Transverse colon (tissue), 4 donors: ENCODE data around the gene OR6B2. TPM values are rescaled to one million over a fixed set of nuclear protein-coding genes. Genes with fewer than 3 reads are reported as not detected.

Source experiments
- DNase-seq: peaks from one replicate; pipeline ENCODE4 v3.0.0-alpha.2; 2019
- H3K27ac ChIP-seq, 4 donors: fragments of 200-600 bp; sonication (generic); 2 replicates each; pipeline ENCODE4 v1.5.1; 2016 to 2018; ENCODE audit warnings: inconsistent platforms in 4 of 4
- H3K27me3 ChIP-seq: fragments of 200-600 bp; sonication (generic); 2 replicates; pipeline ENCODE4 v1.5.1; 2017; ENCODE audit warnings: inconsistent platforms
- H3K36me3 ChIP-seq, 4 donors: fragments of 200-600 bp; sonication (generic); 2 replicates each; pipeline ENCODE4 v1.5.1; 2017 to 2019; ENCODE audit warnings: inconsistent platforms in 4 of 4
- H3K4me1 ChIP-seq, 4 donors: fragments of 200-600 bp; sonication (generic); 2 replicates each; pipeline ENCODE4 v1.5.1; 2017 to 2020; ENCODE audit warnings: inconsistent platforms in 4 of 4
- H3K4me3 ChIP-seq, 4 donors: fragments of 200-600 bp; sonication (generic); 1 replicate in 1 of 4; 2 replicates in 3 of 4; pipeline versions ENCODE4 v1.5.1 to v1.6.1; 2017 to 2019; ENCODE audit warnings: inconsistent platforms in 4 of 4
- H3K9me3 ChIP-seq, 2 donors: fragments of 200-600 bp; sonication (generic); 2 replicates each; pipeline ENCODE4 v1.5.1; 2017 to 2019; ENCODE audit warnings: inconsistent platforms in 2 of 2
- CTCF ChIP-seq, 5 experiments: fragments of 200-600 bp in 3 of 5; fragments of 450-650 bp in 2 of 5; sonication (generic) in 3 of 5; IDR thresholded peaks; 1 replicate in 2 of 5; 2 replicates in 3 of 5; pipeline ENCODE4 v1.5.1; 2016 to 2017; ENCODE audit warnings: antibody characterized with exemption in 5 of 5, inconsistent platforms in 3 of 5, mild to moderate bottlenecking in 2 of 5, moderate library complexity in 1 of 5
- EP300 ChIP-seq: sonication (generic); formaldehyde crosslinking; IDR thresholded peaks from one replicate; pipeline ENCODE4 v1.6.1; 2017; ENCODE audit warnings: antibody characterized with exemption, low read depth
- POLR2A ChIP-seq: fragments of 450-650 bp; IDR thresholded peaks from one replicate; pipeline ENCODE4 v1.6.1; 2016; ENCODE audit warnings: antibody characterized with exemption, mild to moderate bottlenecking, moderate library complexity
- POLR2AphosphoS5 ChIP-seq, 3 donors: sonication (generic); formaldehyde crosslinking; IDR thresholded peaks; one replicate each; pipeline ENCODE4 v1.6.1; 2016; ENCODE audit warnings: antibody characterized with exemption in 3 of 3
- WGBS, 2 donors: methylation state at CpG; one replicate each; pipeline ENCODE4 v1.1.5; 2018; ENCODE audit warnings: low coverage in 1 of 2; 5-methylcytosine and 5-hydroxymethylcytosine counted together
- in situ Hi-C, 4 donors: fragments of 200-750 bp; cut with MboI; loops; one replicate each; pipeline versions ENCODE4 v1.15.0 to v1.15.1; 2017; ENCODE audit warnings: low sequenced_read_pairs in 3 of 4, low pct_ligation_motif_present in 1 of 4, low pct_unique_long_range_greater_than_20kb in 1 of 4
- intact Hi-C: fragments of 100-400 bp; cut with DNase I; formaldehyde crosslinking; loops from one replicate; pipeline ENCODE4 v1.15.1; 2023; ENCODE audit warnings: low total_unique reads
- total RNA-seq, 4 donors: library from RNA; depleted of rRNA; stranded (reverse); fragments of >200 nt; gene quantifications; one replicate each; pipeline ENCODE4 v1.1.0, GENCODE V29; 2016

The OR6B2 gene
- total RNA-seq, 4 donors from 2014 or later, result not detected

- peaks cover 0 to 18% (median 11%) of the 10 kb centered on the region in 4 donors for H3K4me1 ChIP-seq
- DNase-seq, result peak; percentile 43
- H3K9me3 ChIP-seq, result no peaks in the 10 kb centered on the region
- 49 to 52% methylated on average over 4 to 9 of the region's 9 CpGs for WGBS, 2 donors
- H3K4me3 ChIP-seq, result no peak overlapping the region
- H3K36me3 ChIP-seq, result peaks cover 0 to 16% (median 1%) of the 10 kb centered on the region in 4 donors
- intact Hi-C loops (no loop called here), in situ Hi-C loops (loop anchor here in 2 of 4 donors (25.0 kb wide), 2 partner anchors 586 to 961 kb away; partner anchors contain the start of gene HDAC4 (in 1 of the 2))
- peak overlapping the region; percentile 60 to 83 (median 73) for H3K27ac ChIP-seq
- TF ChIP-seq POLR2A (no peak), CTCF (IDR thresholded peaks at IDR 0.05) (no peak), POLR2AphosphoS5 (IDR thresholded peaks at IDR 0.05) (no peak), EP300 (no peak)
- no peaks in the 10 kb centered on the region for H3K27me3 ChIP-seq
Observed at GRCh38 chr2:239997686-239998409, 32.4 kb downstream of the OR6B2 start.

- TF ChIP-seq EP300 (no peak), CTCF (IDR thresholded peaks at IDR 0.05) (no peak), POLR2AphosphoS5 (IDR thresholded peaks at IDR 0.05) (no peak), POLR2A (no peak)
- DNase-seq, result no peak
- Histone ChIP-seq H3K27me3 (no peaks in the 10 kb centered on the region), H3K4me3 (no peak overlapping the region), H3K4me1 (peaks cover 0 to 22% (median 11%) of the 10 kb centered on the region in 4 donors), H3K27ac (no peak overlapping the region), H3K9me3 (no peaks in the 10 kb centered on the region), H3K36me3 (peaks cover 0 to 20% (median 5%) of the 10 kb centered on the region in 4 donors)
- in situ Hi-C loops, result loop anchor here in 2 of 4 donors (25.0 kb wide), 2 partner anchors 582 to 957 kb away; partner anchors contain the start of gene HDAC4 (in 1 of the 2)
- WGBS, 2 donors, result 86% methylated on average over 6 of the region's 6 CpGs; no CpG with 5 or more reads in 1 of the 2 donors
- intact Hi-C loops, result no loop called here
Observed at GRCh38 chr2:239994086-239994485, 36.1 kb downstream of the OR6B2 start.

GRCh38 chr2:239993291-239993690, 36.9 kb downstream of the OR6B2 start:
- Histone ChIP-seq H3K4me3 (no peak overlapping the region), H3K36me3 (peaks cover 0 to 18% (median 6%) of the 10 kb centered on the region in 4 donors), H3K9me3 (no peaks in the 10 kb centered on the region), H3K4me1 (peaks cover 0 to 21% (median 6%) of the 10 kb centered on the region in 4 donors), H3K27me3 (no peaks in the 10 kb centered on the region), H3K27ac (no peak overlapping the region)
- DNase-seq, result no peak
- no peak for TF ChIP-seq POLR2A
- TF ChIP-seq EP300, result no peak
- TF ChIP-seq POLR2AphosphoS5 (IDR thresholded peaks at IDR 0.05), result no peak
- no peak for TF ChIP-seq CTCF (IDR thresholded peaks at IDR 0.05)
- in situ Hi-C loops, result loop anchor here in 2 of 4 donors (25.0 kb wide), 2 partner anchors 581 to 956 kb away; partner anchors contain the start of gene HDAC4 (in 1 of the 2)
- intact Hi-C loops, result no loop called here
- 96% methylated on average over 2 of the region's 2 CpGs; no CpG with 5 or more reads in 1 of the 2 donors for whole genome bisulfite sequencing, 2 donors

GRCh38 chr2:239991689-239992314, 38.4 kb downstream of the OR6B2 start:
- in situ Hi-C loops, result loop anchor here in 2 of 4 donors (25.0 kb wide), 2 partner anchors 580 to 955 kb away; partner anchors contain the start of gene HDAC4 (in 1 of the 2)
- no peaks in the 10 kb centered on the region for H3K27me3 ChIP-seq
- H3K4me3 ChIP-seq, result no peak overlapping the region
- WGBS, 2 donors, result 5 to 6% methylated on average over 3 of the region's 3 CpGs
- H3K9me3 ChIP-seq, result no peaks in the 10 kb centered on the region
- intact Hi-C loops, result loop anchor here (2.0 kb wide), 1 partner anchor 57 kb away; no protein-coding TSS in a partner anchor
- peaks cover 0 to 9% (median 0%) of the 10 kb centered on the region in 4 donors for H3K4me1 ChIP-seq
- peak overlapping the region in 3 of 4 donors; percentile 39 to 48 (median 39) for H3K27ac ChIP-seq
- DNase-seq, result no peak
- no peak for TF ChIP-seq EP300
- TF ChIP-seq CTCF (IDR thresholded peaks at IDR 0.05), result peak; percentile 76 to 83 (median 81)
- no peak for TF ChIP-seq POLR2A
- TF ChIP-seq POLR2AphosphoS5 (IDR thresholded peaks at IDR 0.05), result no peak
- H3K36me3 ChIP-seq, result peaks cover 0 to 29% (median 13%) of the 10 kb centered on the region in 4 donors
